Measurements from ENCODE around the gene LAMP1. TPM values are rescaled to one million over a fixed set of nuclear protein-coding genes. Genes with fewer than 3 reads are reported as not detected.
A peak's percentile ranks its signal among the peaks of the same experiment; 100 is the strongest.

Gene LAMP1
- total RNA-seq, 1 donor from 2014 or later, result 110 TPM

DNA sequence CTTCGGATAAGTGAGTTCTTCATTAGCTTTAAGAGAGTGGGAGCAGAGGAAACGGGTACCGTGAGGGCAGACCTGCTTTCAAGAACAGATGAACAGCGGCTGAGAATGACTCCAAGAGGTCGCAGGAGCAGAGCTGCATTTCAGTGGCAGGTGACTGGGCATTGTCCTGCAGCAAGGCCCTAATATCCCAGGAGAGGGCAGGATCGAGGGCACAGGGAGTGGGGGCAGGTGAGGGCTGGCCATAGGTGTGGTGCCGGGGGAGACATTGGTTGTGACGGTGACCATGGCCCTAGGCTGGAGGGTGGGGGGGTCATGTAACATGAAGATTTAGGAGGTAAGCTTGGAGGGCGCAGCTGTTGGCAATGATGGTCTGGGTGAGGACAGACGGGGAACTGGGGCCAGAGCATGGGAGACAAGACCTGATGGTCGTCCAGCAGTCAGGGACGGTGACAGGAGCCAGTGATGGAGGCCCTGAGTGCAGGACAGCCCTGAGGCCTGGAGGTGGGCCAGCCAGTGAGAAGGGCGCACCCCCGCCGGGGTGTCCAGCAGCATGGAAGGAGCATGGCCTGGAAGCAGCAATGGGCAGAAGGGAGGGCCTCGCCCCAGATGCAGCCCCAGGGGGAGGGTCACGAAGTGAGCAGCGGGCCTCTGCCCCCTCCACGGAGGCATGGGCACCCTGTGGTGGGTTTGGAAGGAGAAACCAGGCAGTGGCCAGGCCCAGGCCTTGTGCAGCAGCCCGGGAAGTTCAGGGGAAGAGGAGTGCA is 29.2 kb upstream of the LAMP1 start:
- no peaks in the 10 kb centered on the region for H3K27me3 Mint-ChIP-seq (ENCODE audit: low read depth)
- H3K4me3 Mint-ChIP-seq, result no peak overlapping the region
- no peaks in the 10 kb centered on the region for H3K4me1 Mint-ChIP-seq
- H3K9me3 Mint-ChIP-seq, result no peaks in the 10 kb centered on the region
- DNase-seq (ENCODE audit: low read depth, low spot score), result no peak
- H3K27ac Mint-ChIP-seq (ENCODE audit: unreplicated experiment), result no peak overlapping the region
- TF ChIP-seq, protein P1, sequence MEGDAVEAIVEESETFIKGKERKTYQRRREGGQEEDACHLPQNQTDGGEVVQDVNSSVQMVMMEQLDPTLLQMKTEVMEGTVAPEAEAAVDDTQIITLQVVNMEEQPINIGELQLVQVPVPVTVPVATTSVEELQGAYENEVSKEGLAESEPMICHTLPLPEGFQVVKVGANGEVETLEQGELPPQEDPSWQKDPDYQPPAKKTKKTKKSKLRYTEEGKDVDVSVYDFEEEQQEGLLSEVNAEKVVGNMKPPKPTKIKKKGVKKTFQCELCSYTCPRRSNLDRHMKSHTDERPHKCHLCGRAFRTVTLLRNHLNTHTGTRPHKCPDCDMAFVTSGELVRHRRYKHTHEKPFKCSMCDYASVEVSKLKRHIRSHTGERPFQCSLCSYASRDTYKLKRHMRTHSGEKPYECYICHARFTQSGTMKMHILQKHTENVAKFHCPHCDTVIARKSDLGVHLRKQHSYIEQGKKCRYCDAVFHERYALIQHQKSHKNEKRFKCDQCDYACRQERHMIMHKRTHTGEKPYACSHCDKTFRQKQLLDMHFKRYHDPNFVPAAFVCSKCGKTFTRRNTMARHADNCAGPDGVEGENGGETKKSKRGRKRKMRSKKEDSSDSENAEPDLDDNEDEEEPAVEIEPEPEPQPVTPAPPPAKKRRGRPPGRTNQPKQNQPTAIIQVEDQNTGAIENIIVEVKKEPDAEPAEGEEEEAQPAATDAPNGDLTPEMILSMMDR (conservative IDR thresholded peaks at IDR 0.05), result no peak
- H3K36me3 Mint-ChIP-seq (ENCODE audit: low read depth), result peaks cover 2% of the 10 kb centered on the region

DNA sequence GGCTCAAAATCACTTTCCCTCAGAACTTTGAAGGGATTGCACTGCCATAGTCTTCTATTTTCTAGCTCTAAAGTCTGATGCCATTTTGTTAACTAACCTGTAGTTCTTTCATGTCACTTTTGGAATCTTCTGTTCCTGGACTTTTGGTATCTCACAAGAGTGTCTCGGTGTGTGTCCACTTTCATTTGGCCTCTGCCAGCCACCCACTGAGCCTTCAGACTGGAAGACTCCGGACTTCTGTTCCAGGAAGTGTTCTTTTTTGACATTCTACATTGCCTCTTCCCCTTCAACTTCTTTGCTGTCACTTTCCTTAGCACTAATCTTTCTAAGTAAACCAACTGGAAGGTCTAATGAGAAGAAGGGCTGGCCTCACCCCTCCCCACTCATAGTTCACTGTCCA is 25.0 kb upstream of the LAMP1 start:
- TF ChIP-seq, protein P1 (conservative IDR thresholded peaks at IDR 0.05), result no peak
- no peak overlapping the region for H3K4me3 Mint-ChIP-seq
- DNase-seq (ENCODE audit: low read depth, low spot score), result no peak
- no peaks in the 10 kb centered on the region for H3K36me3 Mint-ChIP-seq (ENCODE audit: low read depth)
- H3K9me3 Mint-ChIP-seq, result no peaks in the 10 kb centered on the region
- no peak overlapping the region for H3K27ac Mint-ChIP-seq (ENCODE audit: unreplicated experiment)
- H3K27me3 Mint-ChIP-seq (ENCODE audit: low read depth), result no peaks in the 10 kb centered on the region
- H3K4me1 Mint-ChIP-seq, result peaks cover 10% of the 10 kb centered on the region

DNA sequence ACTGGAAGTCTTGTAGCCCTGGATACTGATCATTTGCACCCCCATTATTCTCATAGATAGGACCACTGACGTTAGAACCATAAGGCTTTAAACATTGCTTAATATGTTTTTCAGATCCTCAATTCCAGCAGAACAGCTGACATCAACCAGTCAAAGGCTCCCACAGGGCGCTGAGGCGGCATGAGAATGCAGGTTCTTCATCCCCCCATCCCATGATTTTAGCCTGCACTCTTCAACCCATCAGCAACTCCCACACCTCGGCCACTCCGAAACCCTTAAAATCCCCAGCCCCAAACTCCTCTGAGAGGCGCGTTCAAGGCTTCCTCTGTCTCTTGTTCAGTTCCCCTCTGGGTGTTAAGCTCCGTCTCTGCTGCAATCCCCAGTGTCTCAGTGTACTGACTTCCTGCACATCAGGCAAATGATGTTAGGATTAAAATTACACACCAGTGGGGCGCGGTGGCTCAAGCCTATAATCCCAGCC is 24.3 kb upstream of the LAMP1 start:
- no peak overlapping the region for H3K4me3 Mint-ChIP-seq
- H3K4me1 Mint-ChIP-seq, result peaks cover 10% of the 10 kb centered on the region
- no peak for DNase-seq (ENCODE audit: low read depth, low spot score)
- TF ChIP-seq, protein P1 (conservative IDR thresholded peaks at IDR 0.05), result no peak
- no peaks in the 10 kb centered on the region for H3K27me3 Mint-ChIP-seq (ENCODE audit: low read depth)
- no peaks in the 10 kb centered on the region for H3K9me3 Mint-ChIP-seq
- H3K36me3 Mint-ChIP-seq (ENCODE audit: low read depth), result no peaks in the 10 kb centered on the region
- no peak overlapping the region for H3K27ac Mint-ChIP-seq (ENCODE audit: unreplicated experiment)

DNA sequence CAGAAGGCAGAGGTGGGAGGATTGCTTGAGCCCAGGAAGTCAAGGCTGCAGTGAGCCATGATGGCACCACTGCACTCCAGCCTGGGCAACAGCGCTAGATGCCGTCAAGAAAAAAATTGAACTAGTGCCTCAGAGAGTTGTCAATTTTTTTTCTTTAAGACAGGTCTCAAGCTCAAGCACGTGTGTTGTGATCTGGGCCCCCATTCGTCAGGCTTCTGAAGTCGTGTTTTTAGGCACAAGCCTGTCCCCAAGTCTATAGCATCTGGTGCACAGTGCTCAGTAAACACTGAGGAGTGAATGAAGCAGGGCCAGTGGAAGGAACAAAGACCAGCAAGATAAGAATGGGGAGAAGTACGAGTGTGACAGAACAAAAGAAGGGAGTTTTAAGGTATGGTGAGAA is 23.7 kb upstream of the LAMP1 start:
- DNase-seq (ENCODE audit: low read depth, low spot score), result no peak
- TF ChIP-seq, protein P1 (conservative IDR thresholded peaks at IDR 0.05), result no peak
- H3K27ac Mint-ChIP-seq (ENCODE audit: unreplicated experiment), result peak overlapping the region; percentile 92
- no peaks in the 10 kb centered on the region for H3K27me3 Mint-ChIP-seq (ENCODE audit: low read depth)
- no peaks in the 10 kb centered on the region for H3K9me3 Mint-ChIP-seq
- peaks cover 10% of the 10 kb centered on the region for H3K4me1 Mint-ChIP-seq
- no peak overlapping the region for H3K4me3 Mint-ChIP-seq
- peaks cover under 1% of the 10 kb centered on the region for H3K36me3 Mint-ChIP-seq (ENCODE audit: low read depth)

DNA sequence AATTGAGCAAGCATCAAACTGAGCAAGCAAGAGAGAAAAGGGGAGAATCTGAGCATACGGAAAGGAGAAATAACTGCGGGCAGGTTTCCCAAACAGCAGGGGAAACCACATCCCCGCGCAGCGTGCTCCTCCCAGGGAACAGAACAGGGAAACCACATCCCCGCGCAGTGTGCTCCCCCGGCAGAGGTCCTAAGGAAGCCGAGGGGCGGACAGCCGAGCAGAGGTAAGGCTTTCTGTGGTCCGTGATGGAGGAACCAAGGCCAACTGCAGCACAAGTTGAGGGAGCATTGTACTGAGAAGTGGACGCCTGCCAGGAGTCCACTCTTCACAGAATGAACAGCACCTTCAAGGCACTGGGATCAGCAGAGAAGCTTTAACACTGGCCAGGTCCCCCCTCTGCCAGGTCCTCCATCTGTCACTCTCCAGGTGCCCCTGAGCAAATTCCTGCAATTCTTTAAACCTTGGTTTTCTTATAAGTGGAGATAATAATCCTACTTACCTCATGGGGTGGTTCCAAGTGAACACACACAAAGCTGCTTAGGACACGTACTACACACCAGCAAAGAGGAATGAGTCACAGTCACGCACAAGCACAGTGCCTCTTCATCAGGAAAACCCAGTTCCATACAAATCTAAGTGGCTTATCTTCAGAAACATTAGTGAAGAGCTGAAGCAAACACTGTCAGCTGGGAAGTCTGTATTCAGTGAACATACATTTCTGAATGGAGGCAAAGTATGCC is 23.0 kb upstream of the LAMP1 start:
- Mint-ChIP-seq H3K27ac (ENCODE audit: unreplicated experiment) (peak overlapping the region; percentile 92), H3K4me1 (peaks cover 10% of the 10 kb centered on the region), H3K4me3 (no peak overlapping the region), H3K9me3 (peaks cover 7% of the 10 kb centered on the region), H3K27me3 (ENCODE audit: low read depth) (peaks cover 4% of the 10 kb centered on the region), H3K36me3 (ENCODE audit: low read depth) (peaks cover 7% of the 10 kb centered on the region)
- TF ChIP-seq, protein P1 (conservative IDR thresholded peaks at IDR 0.05), result no peak
- DNase-seq (ENCODE audit: low read depth, low spot score), result no peak
